HepG2 (cell line): ENCODE data around the gene PRKACA. TPM values are rescaled to one million over a fixed set of nuclear protein-coding genes. Genes with fewer than 3 reads are reported as not detected.
A peak's percentile ranks its signal among the peaks of the same experiment; 100 is the strongest.

ENCODE experiments used
- IKZF4 ChIP-seq: sonication (generic); formaldehyde crosslinking; IDR thresholded peaks from 2 replicates; pipeline ENCODE4 v1.5.1; 2020; ENCODE audit warnings: borderline replicate concordance, mild to moderate bottlenecking, low read depth, missing genetic modification reagents; ENCODE audit errors: not compliant biosample characterization
- MNT ChIP-seq: fragments of 450-650 bp; IDR thresholded peaks from 2 replicates; pipeline ENCODE4 v1.6.1; 2016
- NFAT5 ChIP-seq: sonication (generic); formaldehyde crosslinking; IDR thresholded peaks from 2 replicates; pipeline ENCODE4 v1.4.0; 2020; ENCODE audit warnings: missing genetic modification reagents
- PHF20 ChIP-seq: sonication (generic); formaldehyde crosslinking; IDR thresholded peaks from 2 replicates; pipeline ENCODE4 v1.5.0; 2020; ENCODE audit warnings: mild to moderate bottlenecking, missing genetic modification reagents
- PLSCR1 ChIP-seq: sonication (generic); formaldehyde crosslinking; IDR thresholded peaks from 2 replicates; pipeline ENCODE4 v1.5.0; 2020; ENCODE audit warnings: missing genetic modification reagents, mild to moderate bottlenecking, borderline replicate concordance
- POLR2G ChIP-seq: fragments of 200-400 bp; formaldehyde crosslinking; IDR thresholded peaks from 2 replicates; pipeline ENCODE4 v1.6.1; 2018; ENCODE audit warnings: mild to moderate bottlenecking, low read depth, low read length, moderate library complexity
- SMAD3 ChIP-seq: sonication (generic); formaldehyde crosslinking; IDR thresholded peaks from 2 replicates; pipeline ENCODE4 v1.4.0; 2020; ENCODE audit warnings: missing genetic modification reagents
- SMYD3 ChIP-seq: sonication (generic); formaldehyde crosslinking; IDR thresholded peaks from 2 replicates; pipeline ENCODE4 v1.8.1; 2023; ENCODE audit warnings: mild to moderate bottlenecking, missing genetic modification reagents
- ZBTB10 ChIP-seq: sonication (generic); formaldehyde crosslinking; IDR thresholded peaks from 2 replicates; pipeline ENCODE4 v1.4.0; 2020; ENCODE audit warnings: missing genetic modification reagents, borderline replicate concordance
- ZBTB26 ChIP-seq: IDR thresholded peaks from 2 replicates; pipeline ENCODE4 v1.6.1; 2016; ENCODE audit warnings: missing compliant biosample characterization, missing genetic modification reagents, borderline replicate concordance
- ZBTB7A ChIP-seq: sonication (generic); formaldehyde crosslinking; IDR thresholded peaks from 2 replicates; pipeline ENCODE4 v1.8.0; 2022; ENCODE audit warnings: mild to moderate bottlenecking, missing genetic modification reagents
- ZNF749 ChIP-seq: sonication (generic); formaldehyde crosslinking; IDR thresholded peaks from 2 replicates; pipeline ENCODE4 v1.8.0; 2022; ENCODE audit warnings: mild to moderate bottlenecking, missing genetic modification reagents, moderate library complexity, borderline replicate concordance
- ZNF772 ChIP-seq: sonication (generic); formaldehyde crosslinking; IDR thresholded peaks from 2 replicates; pipeline ENCODE4 v1.5.0; 2020; ENCODE audit warnings: mild to moderate bottlenecking, missing genetic modification reagents
- ZSCAN29 ChIP-seq: sonication (generic); formaldehyde crosslinking; conservative IDR thresholded peaks from 2 replicates; pipeline ENCODE4 v1.4.0; 2020; ENCODE audit warnings: mild to moderate bottlenecking, missing genetic modification reagents
- polyA plus RNA-seq, 8 experiments: library from polyadenylated mRNA; depleted of rRNA in 3 of 8; stranded (reverse) in 7 of 8; unstranded in 1 of 8; fragments of >200 nt; fragmentation: Illumina TruSeq in 4 of 8; extraction: Trizol in 4 of 8; gene quantifications; 2 replicates each; pipeline versions ENCODE4 v1.2.1 to v1.2.3, GENCODE V29; 2011 to 2016; ENCODE audit warnings: low read depth in 4 of 8, missing spikeins in 1 of 8, mixed read lengths in 1 of 8; ENCODE audit not compliant: insufficient read depth in 1 of 8
- total RNA-seq, 5 experiments: library from RNA; depleted of rRNA; stranded (reverse); fragments of >200 nt; fragmentation: Illumina TruSeq; extraction: Trizol; gene quantifications; 2 replicates each; pipeline ENCODE4 v1.2.3, GENCODE V29; 2016; ENCODE audit warnings: low read depth in 1 of 5

The PRKACA gene
- total and polyA plus RNA-seq, 2 of the 13 experiments (the other 11 are each of a cell fraction or from before 2014, with no cell fraction given), result 11.0 to 18.2 TPM

GRCh38 chr19:14118165-14119051, 846 bp upstream of the PRKACA start (continued):
- 0 out of 2 replicates have a peak, but pooled peaks have one; percentile 20 for TF ChIP-seq ZBTB10 (CRISPR knock-in tag)
- TF ChIP-seq SMYD3 (CRISPR knock-in tag), result no peak
- peak; percentile 68; the same call in 1 of the 2 replicates for TF ChIP-seq SMAD3 (CRISPR knock-in tag)
- TF ChIP-seq ZNF772 (CRISPR knock-in tag), result 0 out of 2 replicates have a peak, but pooled peaks have one; percentile 42
- no peak for TF ChIP-seq ZBTB26 (CRISPR knock-in tag)
- TF ChIP-seq ZBTB7A (CRISPR knock-in tag), result peak; percentile 59
- no peak for TF ChIP-seq MNT
- TF ChIP-seq ZNF749, result no peak
- no peak for TF ChIP-seq ZSCAN29
- peak; percentile 78 for TF ChIP-seq POLR2G
- TF ChIP-seq PLSCR1 (CRISPR knock-in tag), result no peak
- peak; percentile 60; the same call in 1 of the 2 replicates for TF ChIP-seq PHF20 (CRISPR knock-in tag)
- TF ChIP-seq IKZF4 (CRISPR knock-in tag), result no peak
- peak; percentile 29; the same call in 1 of the 2 replicates for TF ChIP-seq NFAT5
